Subcutaneous abdominal adipose tissue (tissue), 5 donors: ENCODE measurements around the gene CA14.

Experiments used
- H3K27ac ChIP-seq: one replicate; pipeline ENCODE4 v1.7.0; 2013; ENCODE audit warnings: low read depth, mild to moderate bottlenecking, inconsistent platforms, low read length, moderate library complexity
- H3K27me3 ChIP-seq, 5 donors: one replicate each; pipeline ENCODE4 v1.7.0; 2013; ENCODE audit warnings: low read length in 5 of 5, inconsistent platforms in 1 of 5; ENCODE audit not compliant: control insufficient read depth in 5 of 5, insufficient read depth in 4 of 5
- H3K36me3 ChIP-seq, 5 donors: one replicate each; pipeline ENCODE4 v1.7.0; 2013; ENCODE audit warnings: low read length in 5 of 5; ENCODE audit not compliant: control insufficient read depth in 5 of 5, insufficient read depth in 5 of 5
- H3K4me1 ChIP-seq, 5 donors: one replicate each; pipeline ENCODE4 v1.7.0; 2013; ENCODE audit warnings: low read length in 5 of 5, mild to moderate bottlenecking in 3 of 5, moderate library complexity in 1 of 5; ENCODE audit not compliant: control insufficient read depth in 5 of 5, insufficient read depth in 5 of 5
- H3K4me3 ChIP-seq, 5 donors: one replicate each; pipeline ENCODE4 v1.7.0; 2013; ENCODE audit warnings: low read length in 5 of 5, low read depth in 1 of 5
- H3K9ac ChIP-seq, 5 donors: one replicate each; pipeline ENCODE4 v1.7.0; 2013; ENCODE audit warnings: low read length in 5 of 5, mild to moderate bottlenecking in 4 of 5, moderate library complexity in 3 of 5
- H3K9me3 ChIP-seq, 5 donors: one replicate each; pipeline ENCODE4 v1.7.0; 2013; ENCODE audit warnings: low read length in 5 of 5; ENCODE audit not compliant: control insufficient read depth in 5 of 5
- donor health status: healthy.
- donor health status: healthy.
- donor health status: healthy.
- donor health status: healthy.
- donor health status: healthy.

The CA14 gene

DNA sequence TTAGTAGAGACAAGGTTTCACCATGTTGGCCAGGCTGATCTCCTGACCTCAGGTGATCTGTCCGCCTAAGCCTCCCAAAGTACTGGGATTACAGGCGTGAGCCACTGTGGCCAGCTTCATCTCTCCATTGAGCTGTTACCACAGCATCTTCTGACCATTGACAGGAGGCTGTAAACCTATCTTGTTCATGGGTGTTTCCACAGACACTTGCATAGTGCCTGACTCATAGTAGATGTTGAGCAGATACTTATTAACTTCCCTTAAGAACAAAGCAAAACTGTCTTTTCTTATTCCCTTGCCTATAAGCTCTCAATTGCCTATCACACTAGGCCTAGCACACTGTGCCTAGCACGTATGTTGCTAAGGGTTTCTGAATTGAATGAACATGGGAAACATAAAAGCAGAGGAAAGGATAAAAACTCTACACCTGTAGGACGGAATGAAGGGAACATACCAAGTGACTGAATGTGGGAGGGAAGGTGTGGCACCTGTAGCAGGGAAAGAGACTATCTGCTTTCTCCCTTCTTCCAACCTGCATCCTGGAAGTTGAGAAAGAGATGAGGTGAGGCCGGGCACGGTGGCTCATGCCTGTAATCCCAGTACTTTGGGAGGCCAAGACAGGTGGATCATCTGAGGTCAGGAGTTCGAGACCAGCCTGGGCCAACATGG lies 13.9 kb downstream of the CA14 start:
- Histone ChIP-seq H3K36me3 (peaks cover 0 to 12% (median 9%) of the 10 kb centered on the region in 5 donors), H3K4me1 (peaks cover 21 to 50% (median 47%) of the 10 kb centered on the region in 5 donors), H3K27me3 (no peaks in the 10 kb centered on the region), H3K4me3 (no peak overlapping the region), H3K9ac (no peak overlapping the region), H3K9me3 (no peaks in the 10 kb centered on the region), H3K27ac (peak overlapping the region; percentile 46)

DNA sequence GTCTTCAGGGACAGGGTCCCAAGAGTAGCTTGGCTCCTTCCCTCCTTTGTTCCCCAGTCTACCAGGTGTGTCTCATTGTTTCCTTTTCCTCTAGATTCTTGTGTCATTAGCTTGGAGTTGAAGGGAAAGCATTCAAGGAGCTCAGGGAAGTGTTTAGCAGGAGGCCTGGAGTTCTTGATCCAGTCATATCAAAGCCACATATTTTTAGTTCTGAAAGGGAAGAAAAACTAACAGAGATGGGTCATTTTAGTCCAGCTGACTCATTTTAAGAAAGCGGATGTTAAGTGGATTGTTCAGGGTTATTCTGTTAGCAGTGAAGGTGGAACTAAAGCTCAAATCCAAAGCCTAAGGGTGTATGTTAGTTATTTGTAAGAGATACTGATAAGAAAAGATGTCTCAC lies 15.7 kb downstream of the CA14 start:
- H3K27ac ChIP-seq, result no peak overlapping the region
- peaks cover 9 to 36% (median 31%) of the 10 kb centered on the region in 5 donors for H3K4me1 ChIP-seq
- H3K9ac ChIP-seq, result peak overlapping the region in 3 of 5 donors; percentile 21 to 52 (median 34)
- no peaks in the 10 kb centered on the region for H3K36me3 ChIP-seq
- peak overlapping the region; percentile 7 to 62 (median 55) for H3K4me3 ChIP-seq
- no peaks in the 10 kb centered on the region for H3K9me3 ChIP-seq
- no peaks in the 10 kb centered on the region for H3K27me3 ChIP-seq

DNA sequence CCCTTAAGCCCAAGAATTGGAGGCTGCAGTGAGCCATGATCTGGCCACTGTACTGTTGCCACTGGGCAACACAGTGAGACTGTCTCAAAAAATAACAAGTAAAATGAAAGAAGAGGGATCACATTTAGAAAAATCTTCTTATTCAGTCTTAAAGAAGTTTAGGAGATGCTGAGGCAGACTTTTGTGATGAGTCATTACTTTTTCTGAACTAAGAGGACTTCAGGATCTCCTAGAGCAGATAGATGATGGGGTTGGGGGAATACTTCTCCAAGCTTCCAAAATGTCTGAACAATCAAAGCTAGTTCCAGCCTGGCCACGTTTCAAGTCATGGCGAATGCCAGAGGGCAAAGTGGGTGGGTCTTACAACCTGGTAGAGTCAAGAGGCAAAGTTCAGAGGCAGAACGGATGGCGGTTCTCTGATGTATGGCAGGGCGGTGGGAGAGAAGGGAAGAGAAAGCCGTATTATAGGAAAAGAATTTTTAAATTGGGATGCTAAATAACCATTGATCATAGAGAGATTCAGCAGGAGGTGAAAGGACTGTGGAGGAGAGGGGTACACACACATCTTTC lies 22.6 kb downstream of the CA14 start:
- H3K4me3 ChIP-seq, result no peak overlapping the region
- no peak overlapping the region for H3K27ac ChIP-seq
- no peaks in the 10 kb centered on the region for H3K9me3 ChIP-seq
- H3K9ac ChIP-seq, result peak overlapping the region in 1 of 5 donors; percentile 79
- H3K27me3 ChIP-seq, result no peaks in the 10 kb centered on the region
- H3K4me1 ChIP-seq, result peaks cover 3 to 26% (median 24%) of the 10 kb centered on the region in 5 donors
- H3K36me3 ChIP-seq, result peaks cover 0 to 4% (median 3%) of the 10 kb centered on the region in 5 donors

DNA sequence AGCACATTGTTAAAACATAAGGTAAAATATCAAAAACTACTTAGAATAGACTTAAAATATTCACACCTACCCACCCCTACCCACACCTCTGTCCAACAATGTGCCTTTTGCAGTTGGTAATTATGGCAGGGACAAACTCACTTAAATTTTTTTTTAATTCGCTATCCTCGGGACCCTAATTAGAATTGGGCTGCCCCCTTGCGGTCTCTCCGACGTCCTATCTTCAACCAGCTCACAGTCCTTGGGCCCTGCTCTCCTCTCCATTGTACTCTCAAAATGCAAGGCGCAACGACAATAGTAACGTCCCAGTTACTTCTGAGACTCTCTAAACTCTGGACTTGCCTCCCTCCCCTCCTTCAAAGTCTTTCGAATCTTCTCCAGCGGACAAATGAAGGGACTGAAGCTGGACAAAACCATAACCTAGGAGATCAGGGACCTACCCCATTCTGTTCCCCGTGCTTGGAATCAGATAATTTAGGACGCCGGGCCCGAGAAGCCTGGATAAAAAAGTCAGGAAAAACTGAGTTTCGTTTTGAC lies 23.7 kb downstream of the CA14 start:
- peaks cover 1 to 7% (median 6%) of the 10 kb centered on the region in 5 donors for H3K36me3 ChIP-seq
- peak overlapping the region; percentile 16 to 79 (median 62) for H3K9ac ChIP-seq
- H3K27me3 ChIP-seq, result no peaks in the 10 kb centered on the region
- no peaks in the 10 kb centered on the region for H3K9me3 ChIP-seq
- peak overlapping the region; percentile 71 to 91 (median 77) for H3K4me3 ChIP-seq
- H3K4me1 ChIP-seq, result peaks cover 3 to 26% (median 24%) of the 10 kb centered on the region in 5 donors
- H3K27ac ChIP-seq, result peak overlapping the region; percentile 84

DNA sequence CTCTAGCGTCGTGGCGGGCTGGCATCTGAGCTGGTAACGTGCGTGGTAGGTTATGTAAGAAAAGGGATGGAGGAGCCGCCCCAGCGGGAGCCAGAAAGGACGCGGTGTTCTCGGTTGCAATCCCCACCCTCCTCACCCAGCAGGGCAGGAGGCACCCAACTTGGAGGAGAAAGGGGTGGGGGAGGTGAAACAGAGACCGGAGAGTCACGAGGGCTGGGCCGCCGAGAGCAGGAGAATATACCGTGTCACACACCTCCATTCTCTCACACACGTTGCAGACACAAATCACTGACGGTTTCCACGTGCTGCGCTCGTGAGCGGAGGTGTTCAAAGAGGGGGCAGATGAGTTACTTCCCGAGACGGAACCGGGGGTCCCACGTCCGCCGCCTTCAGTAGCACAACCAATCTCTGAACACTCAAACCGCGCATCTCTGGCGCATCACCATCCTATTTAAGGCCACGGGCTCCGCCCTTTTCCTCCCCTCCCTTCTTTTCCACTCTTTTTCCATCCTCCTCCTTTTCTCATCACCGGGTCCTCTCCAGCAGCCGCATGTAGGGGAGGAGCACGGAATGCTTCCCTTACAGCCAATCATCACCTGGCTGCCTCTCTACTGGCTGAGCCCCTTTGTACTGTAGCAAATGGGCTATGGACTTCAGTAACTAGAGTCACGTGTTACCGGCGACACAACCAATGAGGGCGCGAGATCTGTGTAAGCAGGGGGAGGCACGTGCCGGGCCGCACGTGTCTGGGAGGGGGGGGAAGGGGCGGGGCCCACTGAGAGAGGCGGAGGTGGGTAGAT lies 24.4 kb downstream of the CA14 start, which contains the start of gene CIART:
CIART (plus strand) TSS at position 797 of the 800 bp plus-strand sequence. CDS start 714 bp downstream, outside the sequence.
- peaks cover 3 to 26% (median 24%) of the 10 kb centered on the region in 5 donors for H3K4me1 ChIP-seq

DNA sequence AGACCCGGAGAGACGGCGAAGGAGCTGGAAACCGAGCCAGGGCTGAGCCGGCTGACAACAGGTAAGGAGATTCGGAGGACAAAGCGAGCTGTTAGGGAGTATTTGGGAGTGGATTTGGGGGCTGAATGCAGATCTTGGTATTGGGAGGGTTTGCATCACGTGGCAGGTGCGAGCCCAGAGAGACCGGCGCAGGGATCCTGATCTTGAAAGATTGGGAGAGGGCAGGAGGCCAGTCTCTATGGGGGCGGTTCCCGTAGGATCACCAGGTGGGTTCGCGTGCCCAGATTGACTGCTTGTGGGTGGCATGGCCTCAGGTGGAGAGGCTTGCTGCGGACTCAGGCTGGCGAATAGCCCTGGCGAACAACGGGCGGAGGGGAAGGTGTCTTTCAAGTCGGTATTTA lies 25.0 kb downstream of the CA14 start:
- no peaks in the 10 kb centered on the region for H3K27me3 ChIP-seq
- peaks cover 3 to 26% (median 24%) of the 10 kb centered on the region in 5 donors for H3K4me1 ChIP-seq
- peaks cover 6 to 14% (median 11%) of the 10 kb centered on the region in 5 donors for H3K36me3 ChIP-seq
- H3K4me3 ChIP-seq, result peak overlapping the region; percentile 71 to 85 (median 77)
- H3K9ac ChIP-seq, result peak overlapping the region in 4 of 5 donors; percentile 38 to 72 (median 64)
- no peak overlapping the region for H3K27ac ChIP-seq
- no peaks in the 10 kb centered on the region for H3K9me3 ChIP-seq

More for the DNA sequence above, 24.4 kb downstream of the CA14 start, which contains the start of gene CIART:
- peak within 1 kb of the TSS; percentile 84 for H3K27ac ChIP-seq
- H3K4me3 ChIP-seq, result peak within 1 kb of the TSS; percentile 71 to 91 (median 77)
- peak within 1 kb of the TSS; percentile 34 to 79 (median 62) for H3K9ac ChIP-seq
- no peaks in the 10 kb centered on the region for H3K27me3 ChIP-seq
- peaks cover 6 to 12% (median 11%) of the 10 kb centered on the region in 5 donors for H3K36me3 ChIP-seq
- H3K9me3 ChIP-seq, result no peaks in the 10 kb centered on the region

DNA sequence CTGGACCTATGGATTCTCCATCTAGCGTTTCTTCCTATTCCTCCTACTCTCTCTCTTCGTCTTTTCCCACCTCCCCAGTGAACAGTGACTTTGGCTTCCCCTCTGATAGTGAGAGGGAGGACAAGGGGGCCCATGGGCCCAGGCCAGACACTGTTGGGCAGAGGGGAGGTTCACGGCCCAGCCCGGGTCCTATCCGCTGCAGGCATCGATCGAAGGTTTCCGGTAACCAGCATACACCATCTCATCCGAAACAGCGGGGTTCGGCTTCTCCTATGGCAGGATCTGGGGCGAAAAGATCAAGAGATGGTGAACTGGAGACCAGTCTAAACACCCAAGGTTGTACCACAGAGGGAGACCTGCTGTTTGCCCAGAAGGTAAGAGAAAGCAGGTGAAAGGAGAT lies 25.7 kb downstream of the CA14 start:
- peak overlapping the region in 2 of 5 donors; percentile 38 to 72 for H3K9ac ChIP-seq
- peaks cover 3 to 26% (median 24%) of the 10 kb centered on the region in 5 donors for H3K4me1 ChIP-seq
- peak overlapping the region; percentile 21 to 85 (median 77) for H3K4me3 ChIP-seq
- peaks cover 6 to 17% (median 11%) of the 10 kb centered on the region in 5 donors for H3K36me3 ChIP-seq
- no peak overlapping the region for H3K27ac ChIP-seq
- no peaks in the 10 kb centered on the region for H3K27me3 ChIP-seq
- H3K9me3 ChIP-seq, result no peaks in the 10 kb centered on the region

DNA sequence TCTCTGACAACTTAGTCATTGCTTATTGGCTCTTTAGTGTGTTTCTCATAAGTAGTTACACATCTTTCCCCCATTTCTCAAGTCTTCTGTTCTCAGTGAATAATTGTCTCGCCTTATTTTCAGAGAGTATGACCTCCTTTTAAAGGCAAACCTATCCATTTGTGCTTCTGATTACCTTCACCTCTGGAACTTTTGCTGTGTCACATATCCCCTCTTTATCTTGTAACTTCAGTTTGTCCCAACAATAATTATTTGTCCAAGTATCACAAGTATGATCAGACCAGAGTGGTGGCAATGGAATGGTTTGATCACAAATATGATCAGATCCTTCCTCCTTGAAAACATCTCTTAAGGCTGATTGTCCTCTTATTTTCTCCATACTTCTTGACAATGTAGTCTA lies 30.8 kb downstream of the CA14 start:
- H3K27ac ChIP-seq, result no peak overlapping the region

DNA sequence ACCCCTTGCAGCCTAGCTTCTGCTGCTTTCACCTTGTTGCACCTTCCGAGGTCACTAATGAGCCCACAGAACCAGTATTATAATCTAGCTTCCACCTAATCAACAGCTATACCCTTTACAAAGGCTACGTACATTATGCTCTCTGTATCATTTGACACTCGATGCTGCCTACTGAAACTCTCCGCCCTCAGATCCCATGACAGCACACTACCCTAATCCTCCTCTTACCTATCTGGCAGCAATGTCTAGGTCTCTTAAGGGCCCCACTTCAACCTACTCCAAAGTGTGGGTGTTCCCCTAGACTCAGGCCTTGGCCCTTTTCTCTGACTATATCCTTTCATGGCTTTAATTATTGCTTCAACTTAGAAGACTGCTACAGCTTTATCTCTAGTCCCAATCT lies 31.2 kb downstream of the CA14 start:
- Histone ChIP-seq H3K9me3 (no peaks in the 10 kb centered on the region), H3K36me3 (peaks cover 6 to 14% (median 11%) of the 10 kb centered on the region in 5 donors), H3K27me3 (no peaks in the 10 kb centered on the region), H3K4me3 (no peak overlapping the region), H3K27ac (no peak overlapping the region), H3K4me1 (peaks cover 2 to 10% (median 7%) of the 10 kb centered on the region in 5 donors), H3K9ac (no peak overlapping the region)

More for the DNA sequence above, 30.8 kb downstream of the CA14 start:
- Histone ChIP-seq H3K4me3 (no peak overlapping the region), H3K9ac (no peak overlapping the region), H3K27me3 (no peaks in the 10 kb centered on the region), H3K9me3 (no peaks in the 10 kb centered on the region), H3K4me1 (peaks cover 2 to 6% (median 5%) of the 10 kb centered on the region in 5 donors), H3K36me3 (peaks cover 6 to 14% (median 11%) of the 10 kb centered on the region in 5 donors)
